ENCODE data around the gene BAZ2B.

- TF ChIP-seq HMBOX1 (IDR thresholded peaks at IDR 0.05) (no peak), CTCF (IDR thresholded peaks at IDR 0.05 in 2 of 3, conservative IDR thresholded peaks at IDR 0.05 in 1 of 3; ENCODE audit: insufficient read depth in 2 of 3, low read depth in 1 of 3, low read length in 3 of 3) (no peak), RCOR1 (IDR thresholded peaks at IDR 0.05; ENCODE audit: borderline replicate concordance in 1 of 2, low read depth in 2 of 2, low read length in 2 of 2) (no peak), MAX (CRISPR knock-in tag; IDR thresholded peaks at IDR 0.05) (no peak), ZNF184 (CRISPR knock-in tag; IDR thresholded peaks at IDR 0.05) (no peak), HMG20B (CRISPR knock-in tag; IDR thresholded peaks at IDR 0.05) (no peak), FOXP4 (CRISPR knock-in tag; IDR thresholded peaks at IDR 0.05; ENCODE audit: borderline replicate concordance) (no peak), GTF2B (IDR thresholded peaks at IDR 0.05; ENCODE audit: extremely low read depth, insufficient read length) (no peak), BCL6 (CRISPR knock-in tag; IDR thresholded peaks at IDR 0.05) (no peak), TBL1XR1 (IDR thresholded peaks at IDR 0.05; ENCODE audit: low read length in 2 of 2) (no peak)
Measured at GRCh38 chr2:159606287-159606686, 10.1 kb downstream of the BAZ2B start.

Data from K562 (cell line).